ENCODE results near the gene GPR82. TPM values are rescaled to one million over a fixed set of nuclear protein-coding genes. Genes with fewer than 3 reads are reported as not detected.

Gene GPR82
- polyA plus RNA-seq, 3 donors: 0.06 to 0.20 (median 0.11) TPM

DNA sequence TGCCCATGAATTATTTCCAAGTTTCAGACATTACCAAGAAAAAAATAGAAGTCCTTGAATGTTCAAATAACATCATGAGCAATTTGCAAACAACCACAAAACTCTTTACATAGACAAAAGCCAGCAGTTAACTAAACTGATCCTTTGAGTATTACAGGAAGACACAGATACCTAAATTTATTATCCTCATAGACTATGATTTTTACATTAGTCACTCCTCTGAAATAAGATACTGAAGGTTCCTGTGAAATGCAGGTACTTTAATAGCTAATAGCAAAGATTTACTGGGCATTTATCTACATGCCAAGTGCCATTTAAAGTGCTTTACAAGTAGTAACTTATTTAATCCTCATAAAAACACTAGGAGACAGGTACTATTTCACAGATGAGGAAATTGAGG, 37.7 kb downstream of the GPR82 start:
- no peak for DNase-seq (ENCODE audit: extremely low read depth in 1 of 11, low read depth in 9 of 11, low spot score in 4 of 11)

DNA sequence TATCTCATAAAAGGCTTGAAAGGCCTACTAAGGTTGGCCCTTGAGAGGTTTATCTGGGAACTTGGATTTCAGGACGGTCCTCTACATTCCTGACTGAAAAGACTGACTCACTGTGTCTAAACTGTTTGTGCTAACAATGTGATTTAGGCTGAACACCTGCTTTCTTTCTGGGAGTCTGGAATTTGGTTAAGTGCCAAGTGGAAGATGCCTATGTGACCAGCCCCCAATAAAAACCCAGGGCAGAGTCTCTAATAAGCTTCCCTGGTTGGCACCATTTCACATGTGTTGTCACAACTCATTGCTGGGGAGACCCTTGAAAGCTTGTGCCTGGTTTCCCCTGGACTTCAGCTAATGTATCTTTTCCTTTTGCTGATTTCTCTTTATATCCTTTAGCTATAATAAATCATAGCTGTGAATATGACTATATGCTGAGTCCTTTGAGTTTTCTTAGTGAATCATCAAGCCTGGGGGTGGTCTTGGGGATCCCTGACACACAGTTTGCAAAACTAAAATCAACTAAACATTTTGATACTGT, 55.1 kb downstream of the GPR82 start:
- no peak for DNase-seq (ENCODE audit: extremely low read depth in 1 of 11, low read depth in 9 of 11, low spot score in 4 of 11)

Other genes with a start within 250 kb of the GPR82 start
- 1 to 10 TPM; 1.9 to 6.1 (median 5.1) TPM for gene GPR34, start 35.2 kb upstream of the GPR82 start, polyA plus RNA-seq (ENCODE audit: insufficient read length in 3 of 3)
- 10 to 100 TPM; 44.7 to 52.3 (median 47.4) TPM for gene CASK, start 199.4 kb downstream of the GPR82 start, polyA plus RNA-seq (ENCODE audit: insufficient read length in 3 of 3)

Data from renal cortex interstitium (tissue), 11 donors.